ENCODE measurements around the gene VCAN. TPM values are rescaled to one million over a fixed set of nuclear protein-coding genes. Genes with fewer than 3 reads are reported as not detected.

Gene VCAN
- total RNA-seq, 1 donor from 2014 or later = 43.5 TPM

DNA sequence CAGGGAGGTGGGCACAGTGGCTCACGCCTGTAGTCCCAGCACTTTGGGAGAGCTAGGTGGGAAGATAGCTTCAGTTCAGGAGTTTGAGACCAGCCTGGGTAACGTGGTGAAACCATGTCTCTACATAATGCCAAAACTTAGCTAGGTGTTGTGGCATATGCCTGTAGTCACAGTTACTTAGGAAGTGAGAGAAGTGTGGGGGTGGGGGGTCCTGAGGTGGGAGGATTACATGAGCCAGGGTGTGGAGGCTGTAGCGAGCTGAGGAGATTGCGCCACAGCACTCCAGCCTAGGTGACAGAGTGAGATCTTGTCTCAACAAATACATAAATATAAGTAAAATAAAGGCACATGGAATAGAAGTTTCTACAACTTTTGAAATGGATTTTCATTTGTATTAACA lies 23.1 kb downstream of the VCAN start:
- DNase-seq (ENCODE audit: low spot score) = no peak

DNA sequence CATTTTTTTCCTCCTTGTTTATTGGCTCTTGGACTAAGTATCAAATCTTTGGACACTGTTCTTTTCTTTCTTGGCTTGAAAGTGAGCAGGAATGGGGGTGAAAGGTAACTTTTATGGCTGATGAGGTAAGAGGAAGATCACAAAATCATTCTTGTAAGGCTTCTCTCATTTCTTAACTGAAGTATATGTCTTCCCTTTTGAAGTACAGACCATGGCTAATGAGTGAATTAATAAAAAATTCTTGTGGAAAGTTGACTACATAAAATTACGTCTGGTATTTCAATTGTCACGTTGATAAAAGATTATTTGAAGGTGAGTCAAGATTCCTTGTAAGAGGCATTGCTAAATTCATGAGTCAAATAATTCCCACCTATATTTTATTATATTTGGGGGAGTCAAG lies 25.1 kb downstream of the VCAN start:
- no peak for DNase-seq (ENCODE audit: low spot score)

DNA sequence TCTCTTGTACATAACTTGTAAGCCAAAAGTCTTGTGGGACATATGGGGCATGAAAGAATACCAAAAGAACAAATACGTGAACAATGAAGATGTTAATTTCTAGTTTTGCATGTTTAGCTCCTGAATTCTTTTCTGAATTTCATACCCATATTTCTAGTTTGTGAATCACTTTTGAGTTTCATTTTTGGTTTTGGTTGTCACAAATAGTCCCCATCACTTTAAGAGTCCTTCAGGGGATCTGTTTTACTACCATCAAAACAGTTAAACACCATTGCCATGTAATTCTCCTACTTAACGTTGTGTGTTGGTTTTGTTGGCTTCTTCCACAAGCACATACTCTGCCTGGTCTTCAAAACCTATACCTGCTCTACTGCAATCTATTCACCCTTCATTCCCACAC lies 27.0 kb downstream of the VCAN start:
- no peak for DNase-seq (ENCODE audit: low spot score)

DNA sequence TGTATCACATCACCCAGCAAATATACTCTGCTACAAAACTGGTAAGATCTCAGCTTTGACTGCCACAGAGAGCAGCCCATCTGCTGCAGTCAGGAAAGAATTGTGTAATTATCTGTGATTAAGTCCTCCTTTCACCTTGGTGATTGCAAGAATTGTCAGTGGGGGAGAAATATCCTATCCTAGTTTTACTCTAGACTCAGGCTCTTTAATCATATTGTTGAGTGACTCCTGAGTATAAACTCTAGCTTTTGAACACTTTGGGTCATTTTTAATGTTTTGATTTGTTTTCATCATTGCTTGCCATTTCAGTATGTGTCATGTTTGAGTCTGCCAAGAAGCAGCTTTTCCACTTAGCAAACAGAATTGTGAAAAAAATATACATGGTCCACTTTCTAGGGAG lies 32.1 kb downstream of the VCAN start:
- DNase-seq (ENCODE audit: low spot score) = no peak

DNA sequence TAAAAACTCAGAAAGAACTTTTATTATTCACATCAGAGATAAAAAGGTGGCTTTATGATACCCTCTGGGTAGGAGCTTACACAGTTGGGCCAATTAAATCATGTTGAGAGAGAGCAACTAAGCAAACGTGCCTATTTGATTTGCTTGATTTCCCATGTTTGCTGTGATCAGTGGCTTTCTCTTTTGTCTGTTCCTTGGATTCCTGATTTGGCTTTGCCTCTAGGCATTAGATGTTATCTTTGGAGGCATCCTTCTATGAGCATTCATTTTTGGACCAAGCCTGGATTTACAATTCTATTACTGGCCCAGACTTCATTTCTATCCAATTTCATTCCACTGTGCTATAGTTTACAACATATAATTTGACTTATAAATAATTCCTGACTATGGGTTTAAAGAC lies 35.9 kb downstream of the VCAN start:
- no peak for DNase-seq (ENCODE audit: low spot score)

DNA sequence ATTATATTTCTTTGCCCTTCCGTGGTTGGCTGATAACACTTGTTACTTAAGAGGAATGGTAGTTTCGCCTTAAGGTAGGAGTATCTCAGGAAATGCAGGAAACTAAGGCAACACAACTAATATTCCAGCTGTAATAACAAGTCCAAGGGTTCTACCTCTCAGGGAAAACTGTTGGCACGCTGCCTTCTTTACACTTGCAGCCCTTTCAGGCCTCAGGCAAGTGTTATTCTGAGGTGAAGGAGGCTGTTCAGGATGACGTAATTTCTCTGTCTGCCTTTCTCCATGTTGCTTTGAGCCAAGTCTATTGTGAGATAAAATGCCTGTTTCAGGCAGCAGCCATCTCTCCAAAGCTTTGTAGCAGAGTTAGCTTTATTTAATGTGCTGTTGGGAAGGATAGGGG lies 38.0 kb downstream of the VCAN start:
- no peak for DNase-seq (ENCODE audit: low spot score)

DNA sequence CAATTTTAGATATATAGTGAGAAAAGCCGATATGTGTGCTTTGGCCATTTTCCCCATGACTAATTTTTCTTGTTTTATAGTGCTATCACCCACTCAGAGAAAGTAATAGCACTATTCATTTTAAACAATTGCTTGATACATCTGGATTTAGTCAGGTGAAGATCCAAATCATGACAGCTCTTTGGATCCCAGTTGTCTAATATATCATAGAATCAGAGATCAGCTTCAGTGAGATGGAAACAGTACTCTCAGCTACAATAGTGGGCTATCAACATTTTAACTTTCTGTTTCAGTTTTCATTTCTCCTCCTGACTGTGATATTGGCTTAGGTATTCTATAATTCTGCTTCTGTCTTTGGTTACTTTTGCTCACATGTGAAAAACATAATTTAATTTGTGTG lies 38.7 kb downstream of the VCAN start:
- no peak for DNase-seq (ENCODE audit: low spot score)

DNA sequence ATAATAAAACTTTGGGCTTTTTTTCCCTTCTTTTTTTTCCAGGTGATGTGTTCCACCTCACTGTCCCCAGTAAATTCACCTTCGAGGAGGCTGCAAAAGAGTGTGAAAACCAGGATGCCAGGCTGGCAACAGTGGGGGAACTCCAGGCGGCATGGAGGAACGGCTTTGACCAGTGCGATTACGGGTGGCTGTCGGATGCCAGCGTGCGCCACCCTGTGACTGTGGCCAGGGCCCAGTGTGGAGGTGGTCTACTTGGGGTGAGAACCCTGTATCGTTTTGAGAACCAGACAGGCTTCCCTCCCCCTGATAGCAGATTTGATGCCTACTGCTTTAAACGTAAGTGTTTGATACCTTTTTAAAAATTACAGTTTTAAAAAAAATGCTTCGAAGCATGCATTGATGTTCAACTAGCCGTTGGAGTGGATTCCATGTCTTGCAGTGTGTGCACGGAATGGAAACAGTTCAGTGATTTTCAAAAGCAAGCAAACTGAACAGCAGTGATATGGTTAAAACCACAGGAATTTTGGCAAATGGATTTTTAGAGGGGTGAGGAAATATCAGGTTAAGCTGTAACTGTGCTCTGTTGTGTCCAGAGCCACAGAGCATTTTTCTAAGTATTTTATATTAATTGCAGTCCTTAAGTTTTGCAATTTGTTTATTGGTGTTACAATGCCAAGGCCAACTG lies 40.7 kb downstream of the VCAN start:
- DNase-seq (ENCODE audit: low spot score) = no peak

DNA sequence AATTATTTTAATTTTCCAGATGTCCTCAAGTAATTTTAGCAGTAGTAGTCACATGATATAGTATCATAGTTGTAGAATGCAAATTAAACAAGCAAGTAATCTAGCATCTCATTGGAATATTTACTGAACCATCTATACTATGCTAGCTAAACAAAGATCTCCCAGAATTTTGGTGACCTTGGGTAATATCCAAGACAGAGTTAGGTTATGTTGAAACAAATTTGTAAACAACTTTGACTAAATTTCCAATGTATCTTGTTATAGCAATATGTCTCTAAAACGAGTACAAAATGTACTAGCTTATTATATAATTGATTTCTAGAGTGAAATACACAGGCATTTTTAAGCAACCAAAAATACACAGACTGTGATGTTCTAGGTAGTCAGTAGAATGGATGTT lies 41.5 kb downstream of the VCAN start:
- no peak for DNase-seq (ENCODE audit: low spot score)

DNA sequence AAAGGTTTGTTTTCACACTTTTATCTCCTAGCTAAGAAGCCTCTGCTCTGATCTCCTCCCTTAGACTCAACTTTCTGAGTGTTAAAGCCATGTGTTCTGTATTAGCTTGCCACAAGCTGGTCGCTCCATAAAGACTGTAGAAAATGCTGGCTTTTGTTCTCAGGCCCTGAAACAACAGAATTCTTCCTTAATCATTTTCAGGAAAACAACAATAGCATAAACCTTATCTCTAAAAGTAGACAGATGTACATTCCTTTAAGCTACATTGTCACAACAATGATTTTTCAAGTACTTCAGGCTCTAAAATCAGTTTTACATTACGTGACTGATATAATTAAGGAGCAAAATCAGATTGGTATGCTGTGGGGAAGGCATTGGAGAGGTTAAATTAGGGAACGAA lies 41.9 kb downstream of the VCAN start:
- no peak for DNase-seq (ENCODE audit: low spot score)

DNA sequence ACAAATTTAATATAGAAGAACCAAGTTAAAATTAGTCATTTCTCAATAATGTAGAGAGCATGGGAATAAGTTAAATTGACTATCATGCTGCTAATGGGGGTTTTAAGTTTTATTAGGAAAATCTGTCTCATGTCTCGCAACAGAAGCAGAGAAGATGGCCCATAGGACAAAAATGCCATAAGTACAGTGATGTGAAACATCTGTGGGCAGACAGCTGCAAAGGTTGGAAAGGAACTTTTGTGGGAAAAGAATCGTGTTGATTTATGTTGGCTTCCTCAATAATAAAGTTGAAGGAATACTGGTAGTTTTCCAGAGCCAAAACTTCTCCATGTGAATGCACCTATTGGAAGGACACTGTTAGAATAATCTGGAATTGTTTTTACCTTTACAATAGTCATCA lies 44.8 kb downstream of the VCAN start:
- no peak for DNase-seq (ENCODE audit: low spot score)

DNA sequence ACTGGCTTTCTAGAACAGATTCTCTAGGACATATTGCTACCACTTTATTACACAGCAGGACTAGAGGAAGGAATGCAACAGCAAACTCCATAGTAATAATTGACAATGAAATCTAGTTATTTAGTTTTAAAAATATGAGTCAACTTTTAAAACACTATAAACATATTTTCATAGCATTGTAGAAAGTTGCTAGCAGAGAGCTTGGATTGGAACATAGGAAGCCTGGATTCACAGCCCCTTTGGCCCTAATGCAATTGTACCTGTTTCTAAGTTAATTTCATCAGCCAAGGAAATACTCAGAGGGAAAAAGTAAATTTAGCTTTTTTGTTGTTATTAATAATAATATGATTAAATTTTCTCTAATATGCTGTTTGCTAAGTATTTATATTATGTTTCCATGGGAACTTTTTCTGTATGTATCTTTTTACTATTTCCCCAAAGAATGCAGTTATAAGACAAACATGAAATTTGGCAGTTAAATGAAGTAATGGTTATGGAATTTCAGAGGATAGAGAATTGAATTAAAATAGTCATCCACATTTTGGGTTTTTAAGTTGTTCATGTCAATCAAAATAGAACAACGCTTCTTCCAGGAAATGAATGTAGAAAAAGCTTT lies 45.6 kb downstream of the VCAN start:
- DNase-seq (ENCODE audit: low spot score) = no peak

DNA sequence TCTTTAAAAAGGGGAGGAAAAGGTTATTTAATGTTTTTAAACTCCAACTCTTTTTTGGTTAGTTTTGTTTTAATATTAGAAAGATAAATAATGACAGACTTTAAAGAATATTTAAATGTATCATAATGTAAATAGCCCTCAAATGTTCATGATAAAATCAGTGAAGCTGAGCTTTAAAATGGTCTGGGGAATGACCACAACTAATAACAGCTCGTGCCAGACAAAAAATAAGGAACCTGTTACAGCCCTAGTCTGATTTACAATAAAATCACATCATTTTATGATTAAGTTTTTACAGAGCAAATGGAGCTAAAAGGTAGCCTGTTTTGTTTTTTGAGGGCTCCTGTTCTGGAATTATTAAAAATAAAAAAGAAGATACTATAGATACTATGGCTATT lies 46.1 kb downstream of the VCAN start:
- no peak for DNase-seq (ENCODE audit: low spot score)

DNA sequence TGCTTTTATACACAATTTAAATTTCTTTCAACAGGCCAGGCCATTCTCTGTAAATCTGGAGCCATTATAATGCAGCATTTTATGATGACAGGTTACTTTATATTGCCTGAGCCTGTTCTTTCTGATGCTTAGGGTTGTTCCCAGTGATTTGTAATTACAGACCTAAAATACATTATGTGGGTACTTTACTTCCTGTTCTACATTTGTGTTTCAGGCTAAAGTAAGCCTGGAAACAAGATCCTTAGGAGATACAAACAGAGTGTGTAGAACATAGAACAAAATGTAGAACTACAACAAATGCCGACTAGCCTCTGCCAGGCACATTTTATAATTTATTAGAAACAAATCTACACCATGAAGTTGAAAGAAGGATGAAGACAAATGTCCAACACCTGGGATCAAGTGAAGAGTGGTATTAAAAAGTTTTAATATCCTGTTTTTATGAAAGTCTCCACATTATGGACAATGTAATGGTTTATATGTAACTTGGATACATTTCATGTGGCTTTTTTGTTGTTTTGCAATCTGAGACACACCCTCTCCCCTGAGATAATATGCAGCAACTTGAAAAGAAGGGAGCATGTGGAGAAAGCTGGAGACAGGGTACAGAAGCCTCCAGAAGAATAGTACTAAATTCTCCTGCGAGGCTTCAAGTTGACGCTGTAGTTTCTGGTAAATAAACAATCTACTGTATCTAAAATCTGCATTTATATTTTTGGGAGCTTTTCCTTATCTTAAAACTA lies 46.9 kb downstream of the VCAN start:
- DNase-seq (ENCODE audit: low spot score) = no peak

DNA sequence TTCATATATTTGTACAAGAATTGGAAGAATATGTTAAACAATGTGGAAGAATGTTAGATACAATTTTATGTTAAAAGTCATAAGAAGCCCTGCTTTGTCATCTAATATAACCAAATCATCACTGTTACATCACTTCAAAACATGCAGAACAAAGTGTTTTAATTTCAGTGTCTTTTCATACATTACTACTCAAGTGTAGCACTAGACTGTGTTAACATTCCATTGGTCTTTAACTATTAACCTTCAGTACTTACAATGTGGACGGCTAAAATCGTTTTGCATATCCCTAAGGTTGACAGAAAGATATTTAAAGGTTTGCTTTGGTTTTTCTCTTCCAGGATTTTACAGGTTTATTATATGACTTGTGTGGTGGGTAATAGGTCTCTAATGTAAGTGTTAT lies 50.9 kb downstream of the VCAN start:
- DNase-seq (ENCODE audit: low spot score) = no peak

DNA sequence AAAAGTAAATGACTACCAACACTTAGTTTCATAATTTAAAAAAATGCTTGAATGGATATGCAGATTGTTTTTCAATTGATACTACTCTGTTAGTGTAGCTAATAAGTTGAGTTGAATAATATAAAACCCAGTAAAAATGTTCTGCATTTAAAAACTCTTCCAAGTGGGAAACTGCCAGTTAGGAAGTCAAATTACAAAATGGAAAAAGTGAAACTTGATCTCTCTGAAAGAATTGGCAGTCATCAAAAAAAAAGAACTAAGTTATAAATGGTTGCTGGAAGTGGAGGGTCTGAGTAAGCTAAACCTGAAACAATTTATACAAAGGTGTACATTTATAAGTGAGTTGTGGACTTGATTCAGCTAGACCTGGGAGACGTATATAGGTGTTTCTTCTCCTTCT lies 52.4 kb downstream of the VCAN start:
- no peak for DNase-seq (ENCODE audit: low spot score)

DNA sequence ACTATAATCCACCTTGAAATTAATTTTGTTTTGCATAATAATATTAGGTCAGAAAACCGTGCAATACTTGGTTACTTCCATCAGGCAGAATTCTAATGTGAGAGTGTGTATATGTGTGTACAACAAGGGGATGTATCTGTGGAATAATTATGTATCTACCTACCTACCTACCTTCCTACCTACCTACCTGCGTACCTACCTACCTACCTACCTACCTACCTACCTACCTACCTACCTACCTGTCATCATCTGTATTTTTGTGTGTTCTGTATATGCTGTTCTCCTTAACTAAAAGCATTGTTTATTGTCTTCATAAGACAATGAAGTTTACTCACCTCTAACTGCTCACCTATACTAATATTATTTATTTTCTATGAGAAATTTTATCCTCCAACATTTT lies 52.8 kb downstream of the VCAN start:
- no peak for DNase-seq (ENCODE audit: low spot score)

DNA sequence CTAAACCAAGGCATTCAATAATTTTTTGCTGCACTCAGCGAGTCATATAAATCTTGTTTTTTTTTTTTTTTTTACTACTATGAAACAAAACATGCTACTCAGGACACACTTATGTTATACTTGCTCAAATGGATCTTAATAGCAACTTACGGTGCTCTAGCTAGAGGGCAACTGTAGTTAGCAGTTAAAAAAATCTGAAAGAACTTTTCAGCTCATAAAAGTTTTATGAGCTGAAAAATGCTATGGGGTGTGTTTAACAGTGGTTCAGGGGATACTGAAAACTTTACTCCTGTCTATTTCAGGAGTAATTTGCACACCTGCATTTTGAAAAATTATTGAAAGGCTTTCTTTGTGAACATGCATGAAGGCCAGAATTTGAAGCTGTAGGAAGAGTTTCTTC lies 53.4 kb downstream of the VCAN start:
- DNase-seq (ENCODE audit: low spot score) = no peak

DNA sequence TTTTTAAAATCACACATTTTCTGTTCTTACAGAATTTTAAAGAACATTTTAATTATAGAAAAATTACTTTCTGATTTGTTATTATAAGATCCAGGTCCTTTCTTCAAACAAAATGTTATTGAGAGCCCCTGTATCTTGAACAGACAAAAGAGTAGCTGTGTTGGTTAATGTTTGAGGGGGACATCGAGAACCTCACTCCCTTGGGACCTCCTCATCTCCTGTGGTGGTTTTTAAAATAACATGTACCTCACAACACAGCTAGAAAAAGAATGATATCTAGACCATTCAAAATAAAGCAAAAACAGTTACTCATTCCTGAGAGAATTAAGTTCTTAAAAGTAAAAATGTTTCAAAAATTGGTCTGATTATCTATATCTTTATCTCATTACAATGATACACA lies 54.7 kb downstream of the VCAN start:
- no peak for DNase-seq (ENCODE audit: low spot score)

DNA sequence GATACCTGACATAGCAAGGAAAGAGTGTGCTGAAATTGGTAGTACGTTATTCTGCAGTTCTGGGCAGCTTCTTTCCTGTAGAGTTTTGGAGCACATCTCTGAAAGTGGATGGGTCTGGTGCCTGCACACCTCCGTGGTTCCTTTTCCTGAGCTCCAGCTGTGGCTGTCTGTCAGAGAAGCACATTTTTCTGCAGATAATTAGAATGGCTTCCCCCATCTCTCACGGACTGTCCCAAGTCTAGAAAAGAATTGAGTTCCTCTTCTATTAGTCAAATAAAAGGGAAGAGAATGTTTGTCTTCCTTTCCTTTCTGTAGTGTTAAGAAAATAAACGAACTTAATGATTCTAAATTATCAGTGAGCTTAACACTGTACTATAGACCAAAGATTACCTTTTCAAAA lies 55.7 kb downstream of the VCAN start:
- DNase-seq (ENCODE audit: low spot score) = no peak

DNA sequence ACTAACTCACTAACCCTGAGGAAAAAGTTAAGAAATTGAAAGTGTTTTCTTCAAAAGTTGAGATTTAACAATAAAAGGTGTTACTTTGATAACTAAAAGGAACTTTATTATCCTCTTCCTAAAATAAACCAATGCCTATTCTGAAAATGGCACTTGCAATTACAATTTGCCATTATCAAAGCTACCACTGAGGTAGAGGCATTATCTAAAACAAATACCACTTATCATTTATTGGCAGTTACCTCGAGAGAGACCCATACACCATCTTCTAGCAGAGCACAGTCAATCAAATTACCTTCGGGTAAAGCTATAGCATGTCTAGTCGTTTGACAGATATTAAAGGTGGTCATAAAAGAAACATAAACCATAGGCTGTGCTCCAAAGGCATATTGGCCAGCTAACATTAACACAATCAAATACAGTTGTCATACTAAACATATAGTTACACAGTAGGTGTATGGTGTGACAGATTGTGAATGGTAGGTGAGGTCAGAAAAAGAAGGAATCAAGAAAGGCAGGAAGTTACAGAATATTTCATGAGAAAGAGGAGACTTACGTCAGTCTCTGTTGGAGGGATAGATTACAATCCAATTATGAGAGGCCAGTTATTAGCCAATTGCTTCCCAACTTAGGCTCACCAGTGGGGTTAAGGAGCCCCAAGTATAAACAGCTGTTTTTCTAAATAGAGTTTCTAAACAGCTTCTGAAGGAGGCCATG lies 56.3 kb downstream of the VCAN start:
- no peak for DNase-seq (ENCODE audit: low spot score)

DNA sequence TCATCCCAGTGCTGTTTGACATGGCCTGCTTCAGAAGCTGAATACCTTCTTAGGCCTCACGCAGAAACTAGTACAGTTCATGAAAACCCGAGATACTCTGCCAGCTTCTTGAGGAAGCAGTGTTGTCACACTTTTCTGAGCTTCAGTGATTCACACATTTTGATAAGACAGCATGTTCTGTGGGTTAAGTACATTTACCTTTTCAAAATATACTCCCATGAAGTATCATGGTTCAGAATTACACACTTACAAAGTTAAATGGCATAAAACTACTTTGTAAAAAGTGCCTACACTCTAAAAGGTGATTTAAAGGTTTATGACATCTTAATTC lies 56.9 kb downstream of the VCAN start:
- DNase-seq (ENCODE audit: low spot score) = no peak

DNA sequence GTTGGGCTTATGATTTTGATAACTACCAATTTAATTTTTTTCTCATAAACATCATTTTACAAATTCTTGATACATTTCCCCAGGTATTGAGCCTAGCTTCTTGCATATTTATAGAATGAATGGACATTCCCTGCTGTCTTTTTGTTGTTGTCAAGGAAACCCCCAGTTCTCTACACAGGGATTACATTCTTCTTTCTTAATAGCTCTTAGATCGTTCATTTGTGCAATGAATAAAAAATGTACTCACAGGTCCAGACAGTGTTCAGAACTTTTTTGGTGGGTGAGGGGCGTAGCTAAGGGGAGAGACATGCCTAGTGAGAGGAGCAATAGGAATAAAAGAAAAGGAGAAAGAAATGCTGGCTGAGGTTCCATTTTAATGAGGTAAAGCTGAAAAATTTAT lies 58.6 kb downstream of the VCAN start:
- no peak for DNase-seq (ENCODE audit: low spot score)

Measured in mucosa of gallbladder (tissue), 1 donor.